WTC11 (cell line): Measurements from ENCODE around the gene PRKAR1B. TPM values are rescaled to one million over a fixed set of nuclear protein-coding genes. Genes with fewer than 3 reads are reported as not detected.
"Not testable (repeated sequence)": the region's sequence is repeated elsewhere in the genome, so short reads cannot be mapped to it uniquely, and the experiment has no call there.

Experiments used
- ATAC-seq: fragments of 200-7000 bp; cut with Tn5 transposase; 2 replicates; pipeline ENCODE4 v1.10.0; 2021; ENCODE audit warnings: mild to moderate bottlenecking, moderate library complexity
- CTCF ChIA-PET: fragments of 300-600 bp; sonication (Branson Sonifier 250); formaldehyde crosslinking; loops from one replicate; lab custom pipeline; 2021; ENCODE audit warnings: antibody characterized with exemption; lab: Charles Lee
- POLR2A ChIA-PET: fragments of 350-600 bp; sonication (Branson Sonifier 250); formaldehyde crosslinking; loops from one replicate; lab custom pipeline; 2021; ENCODE audit warnings: antibody characterized with exemption; lab: Charles Lee
- DNase-seq: peaks from one replicate; pipeline ENCODE4 v3.0.0; 2021; ENCODE audit warnings: low spot score
- H3K27ac Mint-ChIP-seq: 2 replicates; pipeline ENCODE4 v1.8.0; 2021; ENCODE audit warnings: mixed read lengths
- H3K27me3 Mint-ChIP-seq: 2 replicates; pipeline ENCODE4 v1.8.0; 2021; ENCODE audit warnings: low read depth, mild to moderate bottlenecking, moderate library complexity, mixed read lengths
- H3K36me3 Mint-ChIP-seq: 2 replicates; pipeline ENCODE4 v1.8.0; 2021; ENCODE audit warnings: mixed read lengths
- H3K4me1 Mint-ChIP-seq: 2 replicates; pipeline ENCODE4 v1.8.0; 2022; ENCODE audit warnings: mixed read lengths
- H3K4me3 Mint-ChIP-seq: 2 replicates; pipeline ENCODE4 v1.8.0; 2021; ENCODE audit warnings: mild to moderate bottlenecking, moderate library complexity, mixed read lengths
- H3K9me3 Mint-ChIP-seq: 2 replicates; pipeline ENCODE4 v1.8.0; 2021; ENCODE audit warnings: mixed read lengths
- CBFB ChIP-seq: sonication (generic); formaldehyde crosslinking; IDR thresholded peaks from 2 replicates; pipeline ENCODE4 v1.8.1; 2022; ENCODE audit warnings: mild to moderate bottlenecking, low read depth, missing genetic modification reagents
- CREB1 ChIP-seq: sonication (generic); formaldehyde crosslinking; IDR thresholded peaks from 2 replicates; pipeline ENCODE4 v1.8.0; 2023; ENCODE audit warnings: mild to moderate bottlenecking, missing genetic modification reagents
- CREM ChIP-seq: sonication (generic); formaldehyde crosslinking; IDR thresholded peaks from 2 replicates; pipeline ENCODE4 v1.8.1; 2022; ENCODE audit warnings: mild to moderate bottlenecking, missing genetic modification reagents, moderate library complexity
- EMX1 ChIP-seq: fragments of 250-450 bp; sonication (Bioruptor Pico); IDR thresholded peaks from 2 replicates; pipeline ENCODE4 v1.8.0; 2021; ENCODE audit warnings: mild to moderate bottlenecking
- FOXK1 ChIP-seq: sonication (generic); formaldehyde crosslinking; IDR thresholded peaks from 2 replicates; pipeline ENCODE4 v1.8.0; 2022; ENCODE audit warnings: mild to moderate bottlenecking, moderate library complexity, missing genetic modification reagents
- GABPB1 ChIP-seq: sonication (generic); formaldehyde crosslinking; IDR thresholded peaks from 2 replicates; pipeline ENCODE4 v1.8.1; 2023; ENCODE audit warnings: mild to moderate bottlenecking, missing genetic modification reagents
- IRF1 ChIP-seq: sonication (generic); formaldehyde crosslinking; IDR thresholded peaks from 2 replicates; pipeline ENCODE4 v1.8.0; 2023; ENCODE audit warnings: missing genetic modification reagents
- JAZF1 ChIP-seq: fragments of 250-450 bp; sonication (Bioruptor Pico); IDR thresholded peaks from 2 replicates; pipeline ENCODE4 v1.9.0; 2021; ENCODE audit warnings: moderate library complexity, mild to moderate bottlenecking, inconsistent platforms
- KAT7 ChIP-seq: sonication (generic); formaldehyde crosslinking; IDR thresholded peaks from 2 replicates; pipeline ENCODE4 v1.8.1; 2023; ENCODE audit warnings: missing genetic modification reagents, mild to moderate bottlenecking, borderline replicate concordance
- MYBL2 ChIP-seq: sonication (generic); formaldehyde crosslinking; IDR thresholded peaks from 2 replicates; pipeline ENCODE4 v1.8.1; 2023; ENCODE audit warnings: mild to moderate bottlenecking, moderate library complexity, missing genetic modification reagents
- NR2C2 ChIP-seq: sonication (generic); formaldehyde crosslinking; IDR thresholded peaks from 2 replicates; pipeline ENCODE4 v1.8.0; 2022; ENCODE audit warnings: mild to moderate bottlenecking, missing genetic modification reagents
- NR3C1 ChIP-seq: sonication (generic); formaldehyde crosslinking; conservative IDR thresholded peaks from 2 replicates; pipeline ENCODE4 v1.8.1; 2023; ENCODE audit warnings: low read depth, mild to moderate bottlenecking, missing genetic modification reagents
- PRRX2 ChIP-seq: fragments of 250-450 bp; sonication (Bioruptor Pico); IDR thresholded peaks from 2 replicates; pipeline ENCODE4 v1.8.0; 2021; ENCODE audit warnings: mild to moderate bottlenecking
- USF1 ChIP-seq: sonication (generic); formaldehyde crosslinking; IDR thresholded peaks from 2 replicates; pipeline ENCODE4 v1.8.0; 2022; ENCODE audit warnings: mild to moderate bottlenecking, missing genetic modification reagents
- ZBTB21 ChIP-seq: sonication (generic); formaldehyde crosslinking; IDR thresholded peaks from 2 replicates; pipeline ENCODE4 v1.8.1; 2023; ENCODE audit warnings: mild to moderate bottlenecking, missing genetic modification reagents, borderline replicate concordance
- ZNF396 ChIP-seq: fragments of 250-450 bp; sonication (Bioruptor Pico); IDR thresholded peaks from 2 replicates; pipeline ENCODE4 v1.8.0; 2021; ENCODE audit warnings: mild to moderate bottlenecking, moderate library complexity, borderline replicate concordance
- total RNA-seq: library from RNA; stranded (reverse); gene quantifications from 3 replicates; pipeline ENCODE4 v1.2.3, GENCODE V29; 2021
- TF ChIP-seq, protein P1 (sequence below): sonication (generic); formaldehyde crosslinking; IDR thresholded peaks from 2 replicates; pipeline ENCODE4 v1.8.1; 2022; ENCODE audit warnings: mild to moderate bottlenecking, missing genetic modification reagents, moderate library complexity, borderline replicate concordance
- TF ChIP-seq, protein P2 (sequence below): sonication (generic); formaldehyde crosslinking; conservative IDR thresholded peaks from 2 replicates; pipeline ENCODE4 v1.8.1; 2022; ENCODE audit warnings: mild to moderate bottlenecking, missing genetic modification reagents
- TF ChIP-seq, protein P3 (sequence below): sonication (generic); formaldehyde crosslinking; IDR thresholded peaks from 2 replicates; pipeline ENCODE4 v1.8.0; 2022; ENCODE audit warnings: mild to moderate bottlenecking, missing genetic modification reagents

PRKAR1B gene
- total RNA-seq, 1 experiment from 2014 or later = 43.6 TPM

DNA sequence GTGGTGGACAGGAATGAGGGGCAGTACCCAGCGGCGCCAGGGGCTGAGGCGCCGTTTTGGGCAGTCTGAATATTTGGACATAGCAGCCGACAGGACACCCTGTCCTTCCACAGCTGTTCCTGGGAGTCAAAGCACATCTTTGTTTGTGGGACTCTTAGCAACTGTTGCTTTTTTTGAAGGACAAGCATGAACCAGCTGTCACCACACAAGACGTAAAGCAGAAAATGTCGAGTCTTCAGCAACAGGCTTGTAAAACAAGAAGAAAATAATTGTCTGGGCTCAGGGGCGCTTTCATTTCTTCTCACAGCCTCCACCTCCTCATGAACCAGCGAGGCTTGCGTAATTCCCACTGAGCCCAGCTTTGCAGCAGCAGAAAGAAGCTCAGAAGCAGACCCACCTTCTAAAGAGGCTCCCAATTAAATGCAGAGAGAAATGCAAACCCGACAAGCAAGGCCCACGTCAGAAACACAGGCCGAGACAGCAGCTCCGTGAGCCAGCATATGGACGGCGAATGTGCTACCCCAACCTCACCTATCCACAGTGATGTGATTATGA lies 69.4 kb downstream of the PRKAR1B start:
- CTCF ChIA-PET = no interaction called here
- no peak overlapping the region for H3K4me3 Mint-ChIP-seq
- H3K9me3 Mint-ChIP-seq = peaks cover 9% of the 10 kb centered on the region
- TF ChIP-seq NR2C2 (CRISPR knock-in tag) (no peak), ZBTB21 (CRISPR knock-in tag) (no peak)
- no peak for DNase-seq
- POLR2A ChIA-PET = no interaction called here
- ATAC-seq = no peak
- H3K4me1 Mint-ChIP-seq = no peaks in the 10 kb centered on the region
- no peaks in the 10 kb centered on the region for H3K27me3 Mint-ChIP-seq
- H3K27ac Mint-ChIP-seq = no peak overlapping the region
- peaks cover 12% of the 10 kb centered on the region for H3K36me3 Mint-ChIP-seq

- H3K36me3 Mint-ChIP-seq = peaks cover 14% of the 10 kb centered on the region
- H3K4me1 Mint-ChIP-seq, ATAC-seq, H3K27me3 Mint-ChIP-seq, H3K4me3 Mint-ChIP-seq, CTCF ChIA-PET, DNase-seq, POLR2A ChIA-PET, H3K9me3 Mint-ChIP-seq, H3K27ac Mint-ChIP-seq: not testable (repeated sequence)
These were observed 70.1 kb downstream of the PRKAR1B start for GRCh38 chr7:657010-657409.

GRCh38 chr7:655758-656157 lies 71.3 kb downstream of the PRKAR1B start:
- TF ChIP-seq MYBL2 (no peak), ZNF396 (CRISPR knock-in tag) (no peak), FOXK1 (CRISPR knock-in tag) (no peak), GABPB1 (no peak), USF1 (no peak), CREB1 (CRISPR knock-in tag) (no peak), CBFB (CRISPR knock-in tag) (no peak), EMX1 (CRISPR knock-in tag) (no peak)
- TF ChIP-seq, all 79 proteins: peak for 0
- ChIA-PET POLR2A (no interaction called here), CTCF (no interaction called here)
- no peak overlapping the region for H3K4me3 Mint-ChIP-seq
- no peaks in the 10 kb centered on the region for H3K4me1 Mint-ChIP-seq
- no peak overlapping the region for H3K27ac Mint-ChIP-seq
- peaks cover 9% of the 10 kb centered on the region for H3K9me3 Mint-ChIP-seq
- peaks cover 14% of the 10 kb centered on the region for H3K36me3 Mint-ChIP-seq
- DNase-seq = no peak
- ATAC-seq = no peak
- no peaks in the 10 kb centered on the region for H3K27me3 Mint-ChIP-seq

DNA sequence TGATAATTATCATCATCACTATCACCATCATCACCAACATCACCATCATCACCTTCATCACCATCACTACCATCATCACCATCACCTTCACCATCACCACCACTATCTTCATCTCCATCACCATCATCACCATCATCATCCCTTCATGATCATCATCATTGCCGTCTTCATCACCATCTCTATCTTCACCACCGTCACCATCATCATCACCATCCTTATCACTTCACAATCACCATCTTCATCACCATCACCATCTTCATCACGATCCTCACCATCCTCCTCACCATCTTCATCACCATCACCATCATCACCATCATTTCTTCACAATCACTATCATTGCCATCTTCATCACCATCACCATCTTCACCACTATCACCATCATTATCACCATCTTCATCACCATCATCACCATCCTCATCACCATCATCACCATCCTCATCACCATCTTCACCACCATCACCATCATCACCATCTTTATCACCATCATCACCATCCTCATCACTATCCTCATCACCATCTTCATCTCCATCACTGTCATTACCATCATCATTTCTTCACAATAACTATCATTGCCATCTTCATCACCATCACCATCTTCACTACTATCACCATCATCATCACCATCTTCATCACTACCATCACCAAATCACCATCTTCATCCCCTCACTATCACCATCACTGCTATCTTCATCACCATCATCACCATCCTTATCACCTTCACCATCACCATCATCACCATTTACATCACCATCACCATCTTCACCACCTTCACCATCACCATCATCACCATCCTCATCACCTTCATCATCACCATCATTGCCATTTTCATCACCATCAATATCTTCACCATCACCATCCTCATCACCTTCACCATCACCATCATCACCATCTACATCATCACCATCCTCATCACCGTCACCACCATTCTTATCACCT lies 73.0 kb downstream of the PRKAR1B start:
- Mint-ChIP-seq H3K4me1 (no peaks in the 10 kb centered on the region), H3K4me3 (no peak overlapping the region), H3K27ac (no peak overlapping the region), H3K9me3 (peaks cover 6% of the 10 kb centered on the region), H3K36me3 (peaks cover 12% of the 10 kb centered on the region), H3K27me3 (no peaks in the 10 kb centered on the region)
- CTCF ChIA-PET = no interaction called here
- no peak for TF ChIP-seq KAT7 (CRISPR knock-in tag)
- TF ChIP-seq, protein P1, sequence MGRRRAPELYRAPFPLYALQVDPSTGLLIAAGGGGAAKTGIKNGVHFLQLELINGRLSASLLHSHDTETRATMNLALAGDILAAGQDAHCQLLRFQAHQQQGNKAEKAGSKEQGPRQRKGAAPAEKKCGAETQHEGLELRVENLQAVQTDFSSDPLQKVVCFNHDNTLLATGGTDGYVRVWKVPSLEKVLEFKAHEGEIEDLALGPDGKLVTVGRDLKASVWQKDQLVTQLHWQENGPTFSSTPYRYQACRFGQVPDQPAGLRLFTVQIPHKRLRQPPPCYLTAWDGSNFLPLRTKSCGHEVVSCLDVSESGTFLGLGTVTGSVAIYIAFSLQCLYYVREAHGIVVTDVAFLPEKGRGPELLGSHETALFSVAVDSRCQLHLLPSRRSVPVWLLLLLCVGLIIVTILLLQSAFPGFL = no peak
- TF ChIP-seq, protein P2, sequence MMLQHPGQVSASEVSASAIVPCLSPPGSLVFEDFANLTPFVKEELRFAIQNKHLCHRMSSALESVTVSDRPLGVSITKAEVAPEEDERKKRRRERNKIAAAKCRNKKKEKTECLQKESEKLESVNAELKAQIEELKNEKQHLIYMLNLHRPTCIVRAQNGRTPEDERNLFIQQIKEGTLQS (CRISPR knock-in tag) = no peak
- no peak for TF ChIP-seq JAZF1
- ATAC-seq = no peak
- POLR2A ChIA-PET = no interaction called here
- DNase-seq = no peak

GRCh38 chr7:652881-653280 lies 74.2 kb downstream of the PRKAR1B start:
- peaks cover 5% of the 10 kb centered on the region for H3K9me3 Mint-ChIP-seq
- ATAC-seq (no peak), DNase-seq (no peak)
- H3K27me3 Mint-ChIP-seq = no peaks in the 10 kb centered on the region
- peaks cover 5% of the 10 kb centered on the region for H3K36me3 Mint-ChIP-seq
- ChIA-PET CTCF (no interaction called here), POLR2A (no interaction called here)
- no peak overlapping the region for H3K4me3 Mint-ChIP-seq
- no peak overlapping the region for H3K27ac Mint-ChIP-seq
- H3K4me1 Mint-ChIP-seq = no peaks in the 10 kb centered on the region
- TF ChIP-seq CREM (no peak), EMX1 (CRISPR knock-in tag) (no peak), PRRX2 (no peak), NR2C2 (CRISPR knock-in tag) (no peak), IRF1 (CRISPR knock-in tag) (no peak), NR3C1 (CRISPR knock-in tag) (no peak)
- TF ChIP-seq, protein P3, sequence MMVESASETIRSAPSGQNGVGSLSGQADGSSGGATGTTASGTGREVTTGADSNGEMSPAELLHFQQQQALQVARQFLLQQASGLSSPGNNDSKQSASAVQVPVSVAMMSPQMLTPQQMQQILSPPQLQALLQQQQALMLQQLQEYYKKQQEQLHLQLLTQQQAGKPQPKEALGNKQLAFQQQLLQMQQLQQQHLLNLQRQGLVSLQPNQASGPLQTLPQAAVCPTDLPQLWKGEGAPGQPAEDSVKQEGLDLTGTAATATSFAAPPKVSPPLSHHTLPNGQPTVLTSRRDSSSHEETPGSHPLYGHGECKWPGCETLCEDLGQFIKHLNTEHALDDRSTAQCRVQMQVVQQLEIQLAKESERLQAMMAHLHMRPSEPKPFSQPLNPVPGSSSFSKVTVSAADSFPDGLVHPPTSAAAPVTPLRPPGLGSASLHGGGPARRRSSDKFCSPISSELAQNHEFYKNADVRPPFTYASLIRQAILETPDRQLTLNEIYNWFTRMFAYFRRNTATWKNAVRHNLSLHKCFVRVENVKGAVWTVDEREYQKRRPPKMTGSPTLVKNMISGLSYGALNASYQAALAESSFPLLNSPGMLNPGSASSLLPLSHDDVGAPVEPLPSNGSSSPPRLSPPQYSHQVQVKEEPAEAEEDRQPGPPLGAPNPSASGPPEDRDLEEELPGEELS (CRISPR knock-in tag) = no peak
